Memory B cell (primary cell): ENCODE results near the gene NTM.

Experiments used
- ATAC-seq: fragments of 150-1000 bp; cut with Tn5 transposase; 2 replicates; pipeline ENCODE4 v1.10.0; 2021; ENCODE audit warnings: low read depth, mild to moderate bottlenecking, moderate library complexity
- DNase-seq, 2 donors: peaks; one replicate each; pipeline ENCODE4 v3.0.0; 2022; ENCODE audit warnings: low spot score in 2 of 2
- H3K27ac Mint-ChIP-seq: one replicate; pipeline ENCODE4 v1.8.0; 2022; ENCODE audit warnings: mild to moderate bottlenecking, moderate library complexity, mixed read lengths
- H3K27me3 Mint-ChIP-seq: one replicate; pipeline ENCODE4 v1.8.0; 2022; ENCODE audit warnings: mixed read lengths
- H3K36me3 Mint-ChIP-seq: one replicate; pipeline ENCODE4 v1.8.0; 2022; ENCODE audit warnings: mild to moderate bottlenecking, mixed read lengths
- H3K4me1 Mint-ChIP-seq: one replicate; pipeline ENCODE4 v1.8.0; 2022; ENCODE audit warnings: mixed read lengths
- H3K4me3 Mint-ChIP-seq: one replicate; pipeline ENCODE4 v1.8.0; 2022; ENCODE audit warnings: mild to moderate bottlenecking, moderate library complexity, mixed read lengths
- H3K9me3 Mint-ChIP-seq: one replicate; pipeline ENCODE4 v1.8.0; 2022; ENCODE audit warnings: mixed read lengths

The NTM gene

DNA sequence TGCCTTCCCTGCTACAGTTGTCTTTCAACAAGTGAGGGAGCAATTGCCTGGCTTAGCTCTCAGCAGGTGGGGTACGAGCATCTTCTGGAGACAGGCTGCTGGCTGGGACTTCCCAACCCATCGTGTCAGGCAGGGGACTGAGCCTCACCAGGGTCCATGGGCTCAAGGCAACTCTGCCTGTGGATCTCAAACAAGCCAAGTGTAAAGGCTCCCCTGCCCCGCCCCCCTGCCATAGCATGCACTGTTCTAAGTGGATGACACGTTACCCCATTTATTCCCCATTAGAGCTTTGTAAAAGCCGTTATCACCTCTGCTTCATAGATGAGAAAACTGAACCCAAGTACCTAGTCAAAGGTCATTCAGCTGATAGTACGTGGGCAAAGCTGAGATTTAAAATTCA lies 222.9 kb downstream of the NTM start:
- Mint-ChIP-seq H3K9me3 (no peaks in the 10 kb centered on the region), H3K27me3 (no peaks in the 10 kb centered on the region), H3K4me3 (no peak overlapping the region), H3K4me1 (no peaks in the 10 kb centered on the region), H3K36me3 (no peaks in the 10 kb centered on the region), H3K27ac (no peak overlapping the region)
- no peak for DNase-seq
- no peak for ATAC-seq

DNA sequence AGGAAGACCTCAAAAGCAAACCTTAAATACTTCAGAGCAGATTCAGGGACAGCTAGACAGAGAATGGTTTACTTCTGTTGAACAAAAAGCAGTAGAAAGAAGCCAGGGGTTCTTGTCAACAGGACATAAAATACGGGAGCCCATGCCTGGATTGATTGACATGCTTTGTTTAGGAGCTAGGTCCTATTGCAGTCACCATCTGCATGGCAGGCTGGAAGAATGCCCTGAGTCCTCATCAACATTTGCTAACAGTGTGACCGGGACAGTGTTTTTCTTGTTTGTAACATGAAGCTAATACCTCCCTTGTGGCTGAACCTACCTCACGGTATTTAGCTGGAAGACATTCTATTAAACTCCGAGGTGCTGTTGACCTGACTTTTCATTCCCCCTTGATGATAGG lies 225.4 kb downstream of the NTM start:
- no peaks in the 10 kb centered on the region for H3K36me3 Mint-ChIP-seq
- ATAC-seq (no peak), DNase-seq (no peak)
- no peak overlapping the region for H3K27ac Mint-ChIP-seq
- peaks cover 1% of the 10 kb centered on the region for H3K9me3 Mint-ChIP-seq
- H3K4me1 Mint-ChIP-seq, result no peaks in the 10 kb centered on the region
- H3K4me3 Mint-ChIP-seq, result no peak overlapping the region
- H3K27me3 Mint-ChIP-seq, result no peaks in the 10 kb centered on the region

DNA sequence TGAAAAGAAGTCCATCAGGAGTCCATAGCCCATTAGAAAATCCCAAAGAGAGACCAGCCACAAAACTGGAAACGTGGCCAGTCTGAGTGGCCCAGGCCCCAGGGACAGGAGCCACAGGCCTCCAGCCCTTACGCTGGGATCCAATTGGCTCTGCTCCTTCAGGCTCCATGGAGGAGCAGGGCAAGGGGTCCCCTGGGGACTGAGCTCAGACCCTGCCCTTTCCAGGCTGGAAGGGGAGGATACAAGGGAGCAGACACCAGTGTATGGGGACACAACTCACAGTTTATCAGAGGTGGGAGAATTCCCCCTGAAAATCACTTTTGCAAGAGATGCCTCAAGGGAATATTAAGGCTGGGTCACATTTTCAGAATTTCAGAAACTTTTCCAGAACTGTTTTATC lies 227.5 kb downstream of the NTM start:
- Mint-ChIP-seq H3K4me3 (no peak overlapping the region), H3K4me1 (no peaks in the 10 kb centered on the region), H3K27me3 (no peaks in the 10 kb centered on the region), H3K9me3 (peaks cover 6% of the 10 kb centered on the region), H3K36me3 (no peaks in the 10 kb centered on the region), H3K27ac (no peak overlapping the region)
- no peak for ATAC-seq
- DNase-seq, result no peak

DNA sequence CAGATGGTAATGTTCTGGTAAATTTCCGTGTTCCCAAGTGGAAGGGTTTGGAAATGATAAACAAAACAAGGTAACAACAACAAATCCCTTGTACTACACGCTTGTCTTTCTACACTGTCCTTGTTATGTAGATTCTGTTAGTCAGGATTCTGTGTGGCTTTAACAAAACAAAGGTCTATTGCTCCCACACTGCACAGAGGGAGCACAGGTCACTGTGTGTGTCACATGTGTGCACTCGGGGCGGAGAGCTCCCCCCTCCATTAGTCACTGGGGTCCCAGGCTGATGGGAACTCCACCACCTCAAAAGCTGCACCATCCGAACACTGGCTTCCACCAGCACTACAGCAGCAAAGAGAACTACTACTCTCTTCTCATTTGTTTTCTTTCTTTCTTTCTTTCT lies 227.9 kb downstream of the NTM start:
- Mint-ChIP-seq H3K4me3 (no peak overlapping the region), H3K9me3 (peaks cover 8% of the 10 kb centered on the region), H3K36me3 (no peaks in the 10 kb centered on the region), H3K27me3 (no peaks in the 10 kb centered on the region), H3K4me1 (no peaks in the 10 kb centered on the region), H3K27ac (no peak overlapping the region)
- DNase-seq (no peak), ATAC-seq (no peak)

DNA sequence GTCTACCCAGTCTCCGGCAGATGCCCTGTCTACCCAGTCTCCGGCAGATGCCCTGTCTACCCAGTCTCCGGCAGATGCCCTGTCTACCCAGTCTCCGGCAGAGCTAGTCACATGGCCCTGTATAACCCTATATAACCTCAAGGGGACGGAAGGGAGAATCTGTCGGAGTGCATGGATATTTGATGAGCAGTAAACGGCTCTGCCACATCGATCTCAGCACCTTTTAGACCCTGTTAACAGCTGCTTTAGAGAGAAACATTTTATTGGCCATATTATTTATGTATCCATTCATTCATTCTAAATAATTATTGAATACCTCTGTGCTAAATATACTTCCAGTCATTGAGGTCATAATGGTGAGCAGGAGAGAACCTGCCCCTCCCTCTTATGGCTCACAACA lies 228.9 kb downstream of the NTM start:
- no peaks in the 10 kb centered on the region for H3K4me1 Mint-ChIP-seq
- no peak overlapping the region for H3K27ac Mint-ChIP-seq
- H3K36me3 Mint-ChIP-seq, result no peaks in the 10 kb centered on the region
- no peak for ATAC-seq
- no peak overlapping the region for H3K4me3 Mint-ChIP-seq
- H3K9me3 Mint-ChIP-seq, result peaks cover 10% of the 10 kb centered on the region
- no peaks in the 10 kb centered on the region for H3K27me3 Mint-ChIP-seq
- no peak for DNase-seq

DNA sequence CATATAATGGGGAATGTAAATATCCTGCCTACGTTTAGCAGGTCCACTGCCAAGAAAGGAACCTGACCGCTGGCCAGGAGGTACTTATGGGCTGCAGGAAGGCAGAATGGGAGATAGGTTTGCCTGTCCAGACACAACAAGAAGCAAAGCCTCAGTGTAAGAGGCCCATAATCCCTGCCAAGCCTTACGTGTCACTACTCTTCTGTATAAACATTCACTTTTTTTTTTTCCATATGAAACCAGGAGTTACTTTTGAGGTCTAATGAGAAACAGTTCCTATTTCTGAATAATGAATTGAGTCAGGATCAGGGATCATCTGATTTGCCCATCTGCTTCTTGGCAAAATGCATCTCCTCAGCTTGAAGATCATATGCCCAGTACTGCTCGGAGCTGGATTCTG lies 230.2 kb downstream of the NTM start:
- DNase-seq (no peak), ATAC-seq (no peak)
- Mint-ChIP-seq H3K36me3 (no peaks in the 10 kb centered on the region), H3K27ac (no peak overlapping the region), H3K4me1 (no peaks in the 10 kb centered on the region), H3K27me3 (no peaks in the 10 kb centered on the region), H3K4me3 (no peak overlapping the region), H3K9me3 (peaks cover 13% of the 10 kb centered on the region)

DNA sequence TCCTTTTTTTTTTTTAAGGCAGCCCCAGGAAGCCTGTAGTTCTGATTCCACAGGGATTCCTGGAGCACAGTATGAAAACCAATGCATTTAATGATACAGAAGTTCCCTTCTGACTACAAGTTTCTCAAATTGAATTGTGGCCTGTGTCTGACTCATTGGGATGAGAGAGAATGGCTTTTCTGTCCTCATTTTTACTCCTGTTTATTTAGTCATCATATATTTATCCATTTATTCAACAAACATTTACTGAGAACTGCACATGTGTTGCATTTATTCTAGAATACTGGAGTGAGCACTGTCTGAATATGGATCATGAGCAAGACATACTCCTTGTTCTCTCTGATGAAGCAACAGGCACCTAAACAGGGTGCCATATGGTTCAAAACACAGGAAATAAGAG lies 231.2 kb downstream of the NTM start:
- H3K9me3 Mint-ChIP-seq, result peaks cover 15% of the 10 kb centered on the region
- no peaks in the 10 kb centered on the region for H3K36me3 Mint-ChIP-seq
- DNase-seq (no peak), ATAC-seq (no peak)
- H3K27me3 Mint-ChIP-seq, result no peaks in the 10 kb centered on the region
- H3K27ac Mint-ChIP-seq, result no peak overlapping the region
- H3K4me1 Mint-ChIP-seq, result no peaks in the 10 kb centered on the region
- H3K4me3 Mint-ChIP-seq, result no peak overlapping the region

DNA sequence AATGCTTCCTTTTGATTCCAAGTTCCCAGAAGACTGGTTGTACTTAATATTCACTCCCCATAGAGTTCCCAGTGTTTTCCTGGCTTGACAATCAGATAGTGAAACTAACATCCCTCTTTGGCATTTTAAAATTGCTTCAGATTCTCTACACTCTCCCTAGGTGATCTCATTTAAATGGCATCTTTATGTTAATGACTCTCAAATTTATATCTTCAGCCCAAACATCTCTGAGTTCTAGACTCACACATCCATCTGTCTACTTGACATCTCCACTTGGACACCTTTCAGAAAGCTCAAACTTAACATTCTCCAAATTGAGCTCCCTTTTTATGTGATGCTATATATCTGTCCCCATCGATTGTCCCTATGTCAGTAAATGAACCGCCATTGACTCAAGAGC lies 232.0 kb downstream of the NTM start:
- Mint-ChIP-seq H3K27ac (no peak overlapping the region), H3K27me3 (no peaks in the 10 kb centered on the region), H3K4me3 (no peak overlapping the region), H3K9me3 (peaks cover 15% of the 10 kb centered on the region), H3K4me1 (no peaks in the 10 kb centered on the region), H3K36me3 (no peaks in the 10 kb centered on the region)
- ATAC-seq (no peak), DNase-seq (no peak)

DNA sequence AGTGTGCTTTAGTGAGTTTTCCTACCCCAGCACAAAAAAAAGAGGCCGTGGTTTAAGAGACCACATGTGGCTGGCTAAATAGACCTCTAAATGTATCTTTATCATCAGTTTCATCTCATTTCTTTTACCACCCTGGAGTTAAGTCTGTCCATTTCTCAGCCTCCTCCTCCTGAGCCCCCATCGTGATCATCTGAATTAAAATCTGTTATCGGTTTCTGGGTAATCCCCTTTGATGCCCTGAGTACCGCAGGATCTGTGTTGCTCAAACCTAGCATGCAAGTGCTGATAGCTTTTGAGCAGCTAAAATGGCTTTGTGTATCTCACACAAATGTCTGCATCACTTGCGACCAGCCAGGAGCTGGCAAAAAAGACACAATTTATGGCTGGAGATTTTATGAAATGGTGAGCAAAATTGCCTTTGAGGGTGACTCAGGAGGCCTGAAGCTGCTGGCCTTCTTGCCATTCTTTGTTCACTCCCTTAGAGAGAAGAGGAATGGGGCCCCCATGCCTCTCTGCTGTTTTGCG lies 236.5 kb downstream of the NTM start:
- ATAC-seq (no peak), DNase-seq (no peak)
- no peak overlapping the region for H3K27ac Mint-ChIP-seq
- no peaks in the 10 kb centered on the region for H3K4me1 Mint-ChIP-seq
- H3K36me3 Mint-ChIP-seq, result no peaks in the 10 kb centered on the region
- H3K27me3 Mint-ChIP-seq, result peaks cover 7% of the 10 kb centered on the region
- H3K9me3 Mint-ChIP-seq, result peaks cover 16% of the 10 kb centered on the region
- no peak overlapping the region for H3K4me3 Mint-ChIP-seq

DNA sequence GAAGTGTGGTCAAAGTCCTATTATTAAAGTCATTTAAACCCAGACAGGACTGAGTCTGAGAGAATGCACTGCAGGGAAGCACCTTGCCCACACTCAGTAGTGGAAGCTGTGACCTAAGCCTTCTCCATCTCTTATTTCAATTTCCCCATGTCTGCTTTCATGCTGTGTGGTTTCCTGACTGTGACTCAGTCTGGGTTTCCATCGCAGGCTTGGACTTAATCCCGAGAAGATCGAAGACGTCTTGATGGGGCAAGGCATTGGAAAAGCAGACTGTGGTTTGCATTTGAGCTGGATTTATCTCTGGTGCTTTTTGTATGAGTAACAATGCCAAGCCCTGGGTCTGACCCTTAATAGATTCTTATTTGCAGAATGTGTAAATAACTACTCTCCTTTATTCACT lies 238.9 kb downstream of the NTM start:
- ATAC-seq (no peak), DNase-seq (no peak)
- Mint-ChIP-seq H3K27ac (no peak overlapping the region), H3K4me3 (no peak overlapping the region), H3K4me1 (no peaks in the 10 kb centered on the region), H3K27me3 (peaks cover 7% of the 10 kb centered on the region), H3K9me3 (peaks cover 7% of the 10 kb centered on the region), H3K36me3 (no peaks in the 10 kb centered on the region)

DNA sequence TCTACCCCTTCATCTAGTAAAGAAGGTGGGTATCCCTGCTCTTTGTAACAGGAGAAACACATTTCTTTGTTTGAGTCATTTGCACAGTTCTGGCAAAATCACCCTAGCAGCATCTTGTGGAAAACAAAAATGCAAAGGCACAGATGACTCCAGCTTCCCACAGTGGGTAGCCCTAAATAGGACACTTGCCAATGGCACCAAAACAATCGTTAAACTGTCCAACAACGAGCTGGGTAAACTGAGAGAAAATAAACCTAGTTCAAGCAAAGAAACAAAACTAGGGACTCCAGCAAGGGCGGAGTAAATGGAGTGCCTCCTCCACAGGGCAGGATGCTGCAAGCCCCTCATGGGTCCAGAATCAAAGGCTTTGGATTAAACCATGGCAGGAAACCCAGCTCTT lies 239.5 kb downstream of the NTM start:
- Mint-ChIP-seq H3K4me1 (no peaks in the 10 kb centered on the region), H3K36me3 (no peaks in the 10 kb centered on the region), H3K4me3 (no peak overlapping the region), H3K27ac (no peak overlapping the region), H3K9me3 (peaks cover 6% of the 10 kb centered on the region), H3K27me3 (peaks cover 7% of the 10 kb centered on the region)
- ATAC-seq (no peak), DNase-seq (no peak)

DNA sequence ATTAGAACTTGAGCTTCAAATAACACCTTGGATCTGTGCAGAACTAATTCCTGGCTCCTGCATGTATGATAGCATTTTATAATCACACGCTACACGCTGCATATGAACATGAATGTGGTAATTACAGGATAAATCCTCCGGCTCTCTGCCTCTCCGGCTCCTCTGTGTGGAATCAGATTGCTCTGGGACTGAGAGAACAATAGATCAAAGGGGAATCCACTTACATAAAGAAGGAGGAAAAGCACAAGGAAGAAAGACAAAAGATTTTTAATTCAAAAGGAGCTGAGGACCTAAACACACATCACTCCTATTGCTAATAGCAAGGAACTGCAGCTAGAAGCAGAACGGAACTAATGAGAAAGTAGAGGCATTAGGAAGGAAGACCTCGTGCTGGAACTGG lies 240.9 kb downstream of the NTM start:
- H3K4me3 Mint-ChIP-seq, result no peak overlapping the region
- peaks cover 3% of the 10 kb centered on the region for H3K9me3 Mint-ChIP-seq
- no peak overlapping the region for H3K27ac Mint-ChIP-seq
- H3K4me1 Mint-ChIP-seq, result no peaks in the 10 kb centered on the region
- no peaks in the 10 kb centered on the region for H3K36me3 Mint-ChIP-seq
- peaks cover 7% of the 10 kb centered on the region for H3K27me3 Mint-ChIP-seq
- ATAC-seq (no peak), DNase-seq (no peak)

DNA sequence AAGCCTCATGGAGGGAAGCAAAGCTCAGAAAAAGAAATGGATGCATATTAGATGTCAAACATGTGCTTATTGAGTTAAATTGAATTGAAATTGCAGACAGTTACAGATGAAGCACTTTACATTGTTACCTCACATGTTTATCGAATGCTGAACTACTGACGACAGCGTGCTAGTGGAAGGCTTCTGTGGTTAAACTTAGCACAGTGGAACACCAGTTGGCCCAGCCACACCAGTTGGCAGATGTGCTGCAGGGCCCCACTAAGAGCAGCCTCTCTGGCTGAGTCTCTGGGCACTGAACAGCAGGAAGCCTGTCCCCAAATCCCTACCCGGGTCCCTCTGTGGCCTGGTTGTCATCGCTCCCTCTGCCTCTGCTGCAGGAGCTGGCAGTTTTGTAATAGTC lies 242.1 kb downstream of the NTM start:
- DNase-seq (no peak), ATAC-seq (no peak)
- Mint-ChIP-seq H3K27ac (no peak overlapping the region), H3K9me3 (peaks cover 3% of the 10 kb centered on the region), H3K4me3 (no peak overlapping the region), H3K36me3 (no peaks in the 10 kb centered on the region), H3K27me3 (peaks cover 7% of the 10 kb centered on the region), H3K4me1 (no peaks in the 10 kb centered on the region)

DNA sequence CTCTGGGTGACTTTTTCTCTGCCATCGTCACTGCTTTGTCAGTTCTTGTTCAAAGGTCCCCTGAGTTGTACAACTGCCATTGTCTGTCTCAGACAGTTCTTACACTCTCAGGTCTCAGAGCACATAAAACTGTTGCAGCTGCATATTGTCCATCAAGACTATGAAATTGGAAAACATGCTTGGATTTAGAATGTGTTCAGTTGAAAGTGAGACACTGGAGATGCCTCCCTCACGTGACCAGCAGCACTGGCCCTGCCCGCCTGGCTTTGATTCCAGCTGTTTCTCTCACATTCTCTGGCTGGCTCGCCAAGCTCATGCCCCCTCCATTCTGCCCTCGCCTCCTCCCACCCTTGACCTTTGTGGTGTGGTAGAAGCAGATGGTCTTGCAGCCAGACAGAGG lies 244.2 kb downstream of the NTM start:
- no peak for DNase-seq
- H3K36me3 Mint-ChIP-seq, result no peaks in the 10 kb centered on the region
- ATAC-seq, result no peak
- H3K27me3 Mint-ChIP-seq, result peaks cover 6% of the 10 kb centered on the region
- H3K9me3 Mint-ChIP-seq, result no peaks in the 10 kb centered on the region
- no peak overlapping the region for H3K27ac Mint-ChIP-seq
- no peak overlapping the region for H3K4me3 Mint-ChIP-seq
- no peaks in the 10 kb centered on the region for H3K4me1 Mint-ChIP-seq

DNA sequence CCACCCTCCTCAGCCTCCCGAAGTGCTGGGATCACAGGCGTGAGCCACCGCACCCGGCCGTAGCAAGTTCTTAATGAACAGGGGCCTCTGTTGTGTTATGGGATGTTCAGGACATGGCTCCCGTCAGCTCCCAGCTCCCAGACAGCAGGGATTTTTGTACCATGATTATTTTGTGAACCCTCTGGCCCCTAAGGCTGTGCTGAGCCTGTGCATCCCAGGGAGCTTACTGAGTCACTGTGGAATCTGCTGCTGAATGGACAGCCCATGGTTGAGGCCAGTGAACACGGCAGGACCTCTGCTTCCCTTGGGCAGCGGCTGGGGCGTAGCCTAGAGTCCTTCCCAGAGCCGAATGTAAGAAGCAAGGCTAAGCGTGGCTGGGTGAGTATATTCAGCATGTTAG lies 245.2 kb downstream of the NTM start:
- no peak for ATAC-seq
- DNase-seq, result no peak
- Mint-ChIP-seq H3K27me3 (peaks cover 4% of the 10 kb centered on the region), H3K4me3 (no peak overlapping the region), H3K4me1 (no peaks in the 10 kb centered on the region), H3K9me3 (no peaks in the 10 kb centered on the region), H3K36me3 (no peaks in the 10 kb centered on the region), H3K27ac (no peak overlapping the region)
